Hematopoietic multipotent progenitor cell treated with erythropoietin and hydrocortisone succinate and interleukin-3 and kit ligand, for 15 days (in vitro differentiated cells): ENCODE results near the gene WFDC1.
"Not testable (repeated sequence)": the region's sequence is repeated elsewhere in the genome, so short reads cannot be mapped to it uniquely, and the experiment has no call there.

Source experiments
- DNase-seq: peaks from one replicate; pipeline ENCODE4 v3.0.0-alpha.2; 2015; ENCODE audit warnings: low spot score

The WFDC1 gene

GRCh38 chr16:84327926-84328505 is 33.3 kb downstream of the WFDC1 start:
- no peak for DNase-seq

- DNase-seq, result no peak
Measured at GRCh38 chr16:84329016-84329415, 34.3 kb downstream of the WFDC1 start.

- DNase-seq, result no peak
Measured at GRCh38 chr16:84329843-84330684, 35.4 kb downstream of the WFDC1 start.

- no peak for DNase-seq
Measured at GRCh38 chr16:84330685-84331050, 36.0 kb downstream of the WFDC1 start.

- no peak for DNase-seq
Measured at GRCh38 chr16:84331998-84332780, 37.5 kb downstream of the WFDC1 start.

DNA sequence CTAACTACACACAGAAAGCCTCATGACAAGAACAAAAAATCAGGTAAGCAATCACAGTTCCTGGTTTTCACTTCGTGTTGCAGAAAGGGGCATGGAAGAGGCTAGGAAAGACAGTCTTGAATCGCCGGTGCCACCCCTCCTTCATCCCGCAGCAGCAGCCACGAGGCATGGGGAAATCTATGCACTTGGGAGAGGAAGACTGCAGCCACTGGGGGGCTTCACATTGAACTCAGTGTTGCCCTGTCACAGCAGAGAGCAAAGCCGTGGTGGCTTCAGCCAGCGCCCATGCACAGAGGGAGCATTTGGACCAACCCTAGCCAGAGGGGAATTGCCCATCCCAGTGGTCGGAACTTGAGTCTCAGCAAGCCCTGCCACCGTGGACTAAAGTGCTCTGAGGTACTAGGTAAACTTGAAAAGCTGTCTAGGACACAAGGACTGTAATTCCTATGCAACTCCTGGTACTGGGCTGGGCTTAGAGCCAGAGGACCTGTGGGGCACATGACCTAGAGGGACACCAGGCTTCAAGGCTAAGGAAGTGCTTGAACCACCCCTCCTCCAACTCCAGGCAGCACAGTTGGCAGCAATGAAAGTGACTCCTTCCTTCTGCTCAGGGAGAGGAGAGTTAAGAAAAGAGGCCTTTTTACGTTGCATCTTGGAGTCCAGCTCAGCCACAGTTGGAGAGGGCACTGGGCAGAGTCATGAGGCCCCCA is 38.5 kb downstream of the WFDC1 start:
- no peak for DNase-seq

- no peak for DNase-seq
Measured at GRCh38 chr16:84334058-84334457, 39.4 kb downstream of the WFDC1 start.

- no peak for DNase-seq
Measured at GRCh38 chr16:84334482-84334881, 39.8 kb downstream of the WFDC1 start.

GRCh38 chr16:84337236-84337635 is 42.6 kb downstream of the WFDC1 start:
- not testable (repeated sequence) for DNase-seq

GRCh38 chr16:84339311-84339710 is 44.6 kb downstream of the WFDC1 start:
- no peak for DNase-seq

- DNase-seq, result no peak
Measured at GRCh38 chr16:84339766-84340165, 45.1 kb downstream of the WFDC1 start.

GRCh38 chr16:84340325-84341040 is 45.8 kb downstream of the WFDC1 start:
- DNase-seq, result no peak

DNA sequence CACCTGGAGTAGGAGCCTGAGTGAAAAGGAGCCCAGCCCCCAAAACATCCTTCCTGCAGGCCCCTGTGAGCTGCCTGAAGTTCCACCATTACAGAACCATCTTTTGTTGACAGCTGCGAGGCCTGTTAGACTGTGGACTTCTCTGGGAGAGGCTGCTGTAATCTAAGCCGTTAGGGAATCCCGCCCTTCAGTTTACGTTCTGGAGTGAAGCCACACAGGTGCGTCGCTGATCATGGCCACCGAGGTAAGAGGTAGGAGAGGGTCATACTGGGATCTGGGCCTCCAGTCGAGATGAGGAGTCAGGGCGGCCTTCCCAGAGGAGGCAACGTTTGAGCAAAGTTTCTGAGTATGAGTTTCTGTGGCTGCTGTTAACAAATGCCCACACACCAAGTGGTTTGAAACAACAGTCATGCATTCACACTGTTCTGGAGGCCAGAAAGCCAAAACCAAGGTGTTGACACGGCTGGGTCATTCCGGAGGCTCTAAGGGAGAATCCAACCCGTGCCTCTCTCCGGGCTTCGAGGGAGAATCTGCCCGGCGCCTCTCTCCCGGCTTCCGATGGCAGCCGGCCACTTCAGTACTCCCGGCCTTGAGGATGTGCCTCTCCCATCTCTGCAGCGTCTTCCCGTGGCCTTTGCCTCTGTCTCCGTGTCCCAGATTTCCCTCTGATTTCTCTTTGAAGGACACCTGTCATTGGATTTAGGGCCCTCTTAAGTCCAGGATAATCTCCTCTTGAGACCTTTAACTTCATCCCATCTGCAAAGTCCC is 47.0 kb downstream of the WFDC1 start:
- DNase-seq, result no peak

GRCh38 chr16:84343800-84344199 is 49.1 kb downstream of the WFDC1 start:
- not testable (repeated sequence) for DNase-seq

DNA sequence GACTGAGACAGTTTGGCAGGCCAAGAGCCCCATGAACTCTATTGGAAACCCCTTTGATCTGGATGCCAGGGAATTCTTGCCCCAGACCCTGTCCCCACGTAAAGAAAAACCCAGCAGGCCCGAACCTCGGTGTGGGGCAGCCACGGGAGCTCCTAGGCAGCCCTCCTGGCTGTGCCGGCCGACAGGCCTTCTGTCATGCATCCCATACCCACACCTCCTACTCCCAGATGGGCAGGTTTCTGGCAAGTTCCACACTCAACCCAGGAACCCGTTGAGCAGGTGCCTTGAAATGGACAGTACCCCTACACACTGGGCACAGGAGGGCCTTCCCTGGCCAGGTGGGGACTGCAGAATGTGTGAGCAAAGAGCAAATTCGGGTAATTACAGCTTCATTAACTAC is 50.1 kb downstream of the WFDC1 start:
- no peak for DNase-seq

DNA sequence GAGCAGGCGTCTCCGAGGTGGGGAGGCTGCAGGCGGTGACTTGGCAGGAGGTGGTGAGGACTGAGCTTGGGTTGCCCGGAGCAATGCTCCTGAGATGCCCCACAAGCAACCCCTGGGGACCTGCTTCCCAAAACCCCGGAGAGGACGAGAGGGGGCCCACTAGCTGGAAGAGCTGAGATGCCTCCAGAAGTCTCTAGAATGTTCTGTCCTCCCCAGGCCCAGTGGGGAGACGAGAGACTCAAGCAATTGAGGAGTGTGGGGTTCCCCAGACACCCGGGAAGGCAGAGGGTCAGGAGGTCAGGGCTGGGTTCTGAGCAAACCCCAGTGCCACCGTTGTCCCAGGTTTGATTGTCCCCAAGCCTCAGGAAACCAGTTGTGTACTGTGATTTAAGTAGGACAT is 52.5 kb downstream of the WFDC1 start:
- no peak for DNase-seq

- no peak for DNase-seq
Measured at GRCh38 chr16:84348386-84348888, 53.8 kb downstream of the WFDC1 start.

- DNase-seq, result no peak
Measured at GRCh38 chr16:84349862-84350684, 55.4 kb downstream of the WFDC1 start.

GRCh38 chr16:84350685-84351400 is 56.2 kb downstream of the WFDC1 start:
- DNase-seq, result no peak
